H1 (cell line): ENCODE data around the gene ZBTB25. TPM values are rescaled to one million over a fixed set of nuclear protein-coding genes. Genes with fewer than 3 reads are reported as not detected.

Experiments
- RNF2 ChIP-seq: fragments of 200-900, 300-1000 bp; sonication (generic); IDR thresholded peaks from 2 replicates; pipeline ENCODE4 v1.7.1; 2016; ENCODE audit warnings: borderline replicate concordance, low read depth, mild to moderate bottlenecking, antibody characterized with exemption, low read length; ENCODE audit not compliant: poor library complexity, severe bottlenecking; ENCODE audit errors: missing control alignments
- SP1 ChIP-seq: IDR thresholded peaks from 2 replicates; pipeline ENCODE4 v1.6.1; 2011; ENCODE audit warnings: low read depth, low read length
- TAF1 ChIP-seq: IDR thresholded peaks from 2 replicates; pipeline ENCODE4 v1.6.1; 2011; ENCODE audit warnings: mild to moderate bottlenecking, low read depth, low read length
- polyA plus RNA-seq, 7 experiments: library from polyadenylated mRNA; depleted of rRNA in 3 of 7; stranded (reverse) in 5 of 7; unstranded in 2 of 7; fragments of >200 nt in 5 of 7; fragments of 200-250 nt in 2 of 7; gene quantifications; 1 replicate in 5 of 7; 2 replicates in 1 of 7; 4 replicates in 1 of 7; pipeline versions ENCODE4 v1.2.1 to v1.2.3, GENCODE V29; 2011 to 2013; ENCODE audit warnings: missing spikeins in 2 of 7, mixed read lengths in 2 of 7
- total RNA-seq: library from RNA; stranded (reverse); fragmentation: NEBNext Ultra II Directional; extraction: Animal tissue kit (Norgen Biotek cat#: 25700); gene quantifications from 2 replicates; pipeline ENCODE4 v1.2.1, GENCODE V29; 2021

Gene ZBTB25
- total and polyA plus RNA-seq, 2 of the 8 experiments (the other 6 are each of a cell fraction or from before 2014, with no cell fraction given) = 5.4 to 11.4 TPM

DNA sequence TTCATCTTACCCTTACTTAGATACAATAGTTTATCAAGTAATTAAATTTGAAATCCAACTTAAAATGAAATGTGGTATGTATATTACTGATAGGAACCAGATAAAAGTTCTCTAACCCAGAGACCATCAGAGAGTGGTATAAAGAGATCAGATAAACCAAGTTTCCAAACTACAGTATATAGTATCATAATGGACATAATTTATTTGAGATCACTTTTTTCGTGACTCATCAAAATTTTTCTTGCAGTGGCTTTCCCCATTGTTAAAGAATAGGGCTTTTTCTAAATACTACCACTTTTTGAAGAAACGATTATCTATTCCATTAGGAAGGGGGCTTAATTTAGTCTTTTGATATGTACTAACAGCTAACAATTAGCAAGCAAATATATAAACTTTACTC lies 21.7 kb upstream of the ZBTB25 start (continued):
- no peak for TF ChIP-seq SP1
- no peak for TF ChIP-seq RNF2
- TF ChIP-seq TAF1 = no peak
